Peyer's patch (tissue), 4 donors: ENCODE data around the gene ZNF317.

Source experiments
- POLR2A ChIP-seq, 2 donors: fragments of 450-650 bp; IDR thresholded peaks; one replicate each; pipeline ENCODE4 v1.5.1; 2017; ENCODE audit warnings: antibody characterized with exemption in 2 of 2, mild to moderate bottlenecking in 2 of 2, moderate library complexity in 2 of 2
- TF ChIP-seq, protein P1 (sequence below), 6 experiments: fragments of 450-650 bp in 4 of 6; fragments of 200-600 bp in 2 of 6; sonication (generic) in 1 of 6; IDR thresholded peaks; one replicate each; pipeline ENCODE4 v1.5.1; 2017 to 2019; ENCODE audit warnings: antibody characterized with exemption in 6 of 6, mild to moderate bottlenecking in 3 of 6, moderate library complexity in 1 of 6

DNA sequence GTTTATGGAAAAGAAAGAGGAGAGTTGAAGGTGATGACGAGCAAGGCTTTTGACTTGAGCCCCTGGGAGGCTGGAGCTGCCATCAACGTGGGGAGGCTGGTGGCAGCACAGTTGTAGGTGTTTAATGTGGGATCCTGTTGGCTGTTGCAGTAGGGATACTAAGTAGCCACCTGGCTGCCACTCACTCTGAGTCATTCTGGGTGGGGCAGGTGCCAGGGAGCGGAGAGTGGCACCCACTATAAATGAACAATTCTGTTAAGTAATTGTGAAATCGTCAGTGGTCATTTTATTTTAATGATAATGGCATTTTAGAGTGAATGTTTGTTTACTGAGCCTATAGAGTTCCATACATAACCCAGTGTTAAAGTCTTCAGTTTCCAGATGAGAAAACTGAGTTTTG, 9.8 kb downstream of the ZNF317 start:
- no peak for TF ChIP-seq POLR2A (IDR thresholded peaks at IDR 0.05)
- TF ChIP-seq, protein P1, sequence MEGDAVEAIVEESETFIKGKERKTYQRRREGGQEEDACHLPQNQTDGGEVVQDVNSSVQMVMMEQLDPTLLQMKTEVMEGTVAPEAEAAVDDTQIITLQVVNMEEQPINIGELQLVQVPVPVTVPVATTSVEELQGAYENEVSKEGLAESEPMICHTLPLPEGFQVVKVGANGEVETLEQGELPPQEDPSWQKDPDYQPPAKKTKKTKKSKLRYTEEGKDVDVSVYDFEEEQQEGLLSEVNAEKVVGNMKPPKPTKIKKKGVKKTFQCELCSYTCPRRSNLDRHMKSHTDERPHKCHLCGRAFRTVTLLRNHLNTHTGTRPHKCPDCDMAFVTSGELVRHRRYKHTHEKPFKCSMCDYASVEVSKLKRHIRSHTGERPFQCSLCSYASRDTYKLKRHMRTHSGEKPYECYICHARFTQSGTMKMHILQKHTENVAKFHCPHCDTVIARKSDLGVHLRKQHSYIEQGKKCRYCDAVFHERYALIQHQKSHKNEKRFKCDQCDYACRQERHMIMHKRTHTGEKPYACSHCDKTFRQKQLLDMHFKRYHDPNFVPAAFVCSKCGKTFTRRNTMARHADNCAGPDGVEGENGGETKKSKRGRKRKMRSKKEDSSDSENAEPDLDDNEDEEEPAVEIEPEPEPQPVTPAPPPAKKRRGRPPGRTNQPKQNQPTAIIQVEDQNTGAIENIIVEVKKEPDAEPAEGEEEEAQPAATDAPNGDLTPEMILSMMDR (IDR thresholded peaks at IDR 0.05) = no peak
